ENCODE data around the gene MARCKSL1. TPM values are rescaled to one million over a fixed set of nuclear protein-coding genes. Genes with fewer than 3 reads are reported as not detected.

Gene MARCKSL1
- total and polyA plus RNA-seq, 2 of the 8 experiments (the other 6 are each of a cell fraction or from before 2014, with no cell fraction given): 536 to 558 TPM

GRCh38 chr1:32291708-32292538, 44.1 kb downstream of the MARCKSL1 start, which contains the start of gene HDAC1 (continued):
- TF ChIP-seq FOSL1 (IDR thresholded peaks at IDR 0.05; ENCODE audit: insufficient read depth, low read depth, low read length): no peak
- peak in 1 of 2 experiments; percentile 86; a peak in 1 of 4 replicates for TF ChIP-seq HDAC2 (IDR thresholded peaks at IDR 0.05; ENCODE audit: borderline replicate concordance in 1 of 2, low read depth in 2 of 2, low read length in 2 of 2)
- TF ChIP-seq RBBP5 (IDR thresholded peaks at IDR 0.05; ENCODE audit: borderline replicate concordance, low read depth, low read length): peak; percentile 91; the same call in 1 of the 2 replicates
- peak; percentile 49 for TF ChIP-seq TAF1 (IDR thresholded peaks at IDR 0.05; ENCODE audit: low read depth, low read length)
- TF ChIP-seq USF2 (IDR thresholded peaks at IDR 0.05; ENCODE audit: low read length): no peak
- no peak for TF ChIP-seq HDAC6 (IDR thresholded peaks at IDR 0.05; ENCODE audit: low read depth, low read length)

Measured in H1 (cell line).